GM13976 (cell line): ENCODE results near the gene PIGZ.

Experiments used
- DNase-seq: peaks from one replicate; pipeline ENCODE4 v3.0.0; 2012; ENCODE audit warnings: low spot score
- in situ Hi-C: fragments of 300-500 bp; cut with MboI; formaldehyde crosslinking; loops from one replicate; pipeline ENCODE4 v1.12.0; 2022; ENCODE audit warnings: low sequenced_read_pairs, mixed read lengths, inconsistent platforms; ENCODE audit not compliant: unreplicated experiment
- TF ChIP-seq, protein P1 (sequence below): IDR thresholded peaks from 2 replicates; pipeline ENCODE4 v1.5.1; 2012; ENCODE audit warnings: borderline replicate concordance, mild to moderate bottlenecking; ENCODE audit not compliant: insufficient read depth; ENCODE audit errors: extremely low read depth, missing control alignments, control extremely low read depth

The PIGZ gene

DNA sequence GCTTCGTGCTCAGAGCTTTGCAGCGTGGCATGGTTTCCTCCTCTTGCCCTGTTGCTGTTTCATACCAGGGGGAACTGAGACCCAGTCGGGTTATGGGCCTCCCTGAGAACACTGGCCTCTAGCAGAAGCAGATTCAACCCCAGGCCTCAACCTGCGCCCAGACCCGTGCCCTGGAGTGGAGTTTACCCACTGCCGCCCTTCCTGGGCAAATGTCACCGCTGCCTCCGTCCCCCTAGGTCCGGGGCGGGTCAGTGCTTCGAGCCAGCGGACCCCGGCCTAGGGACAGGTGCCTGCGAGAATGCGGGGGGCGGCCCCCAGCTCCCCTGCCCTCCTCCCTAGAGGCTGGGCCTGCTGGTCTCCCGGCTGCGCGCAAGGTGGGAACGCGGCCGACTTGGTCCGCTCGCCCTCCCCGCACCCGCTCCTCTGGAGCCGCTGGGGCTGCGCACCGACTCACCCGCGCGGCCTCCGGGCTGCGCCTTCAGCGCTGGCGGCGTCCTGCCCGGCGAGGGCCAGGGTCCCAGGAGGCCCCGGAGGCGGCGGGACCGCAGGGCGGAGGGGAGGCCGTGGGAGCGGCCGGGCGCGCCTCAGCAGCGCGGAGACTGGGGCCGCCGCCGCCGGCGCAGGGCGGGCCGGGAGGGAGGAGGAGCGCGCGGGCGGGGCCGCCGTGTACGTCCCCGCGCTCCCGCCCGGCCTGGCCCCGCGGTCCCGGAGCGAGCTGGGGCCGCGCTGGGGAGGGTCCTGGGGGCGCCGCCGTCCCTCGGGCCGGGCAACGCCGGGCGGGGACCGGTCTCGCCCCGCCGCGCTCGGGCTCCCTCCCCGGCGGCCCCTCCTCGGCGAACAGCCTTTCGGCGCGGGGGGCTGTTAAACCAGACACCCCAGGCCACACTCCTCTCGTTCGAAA lies at the start of gene PIGZ:
PIGZ (minus strand) TSS at position 601 of the 901 bp plus-strand sequence. CDS start 16,802 bp downstream, outside the sequence.
- TF ChIP-seq, protein P1, sequence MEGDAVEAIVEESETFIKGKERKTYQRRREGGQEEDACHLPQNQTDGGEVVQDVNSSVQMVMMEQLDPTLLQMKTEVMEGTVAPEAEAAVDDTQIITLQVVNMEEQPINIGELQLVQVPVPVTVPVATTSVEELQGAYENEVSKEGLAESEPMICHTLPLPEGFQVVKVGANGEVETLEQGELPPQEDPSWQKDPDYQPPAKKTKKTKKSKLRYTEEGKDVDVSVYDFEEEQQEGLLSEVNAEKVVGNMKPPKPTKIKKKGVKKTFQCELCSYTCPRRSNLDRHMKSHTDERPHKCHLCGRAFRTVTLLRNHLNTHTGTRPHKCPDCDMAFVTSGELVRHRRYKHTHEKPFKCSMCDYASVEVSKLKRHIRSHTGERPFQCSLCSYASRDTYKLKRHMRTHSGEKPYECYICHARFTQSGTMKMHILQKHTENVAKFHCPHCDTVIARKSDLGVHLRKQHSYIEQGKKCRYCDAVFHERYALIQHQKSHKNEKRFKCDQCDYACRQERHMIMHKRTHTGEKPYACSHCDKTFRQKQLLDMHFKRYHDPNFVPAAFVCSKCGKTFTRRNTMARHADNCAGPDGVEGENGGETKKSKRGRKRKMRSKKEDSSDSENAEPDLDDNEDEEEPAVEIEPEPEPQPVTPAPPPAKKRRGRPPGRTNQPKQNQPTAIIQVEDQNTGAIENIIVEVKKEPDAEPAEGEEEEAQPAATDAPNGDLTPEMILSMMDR, result no peak
- DNase-seq, result peak; percentile 86
- in situ Hi-C loops, result no loop called here

DNA sequence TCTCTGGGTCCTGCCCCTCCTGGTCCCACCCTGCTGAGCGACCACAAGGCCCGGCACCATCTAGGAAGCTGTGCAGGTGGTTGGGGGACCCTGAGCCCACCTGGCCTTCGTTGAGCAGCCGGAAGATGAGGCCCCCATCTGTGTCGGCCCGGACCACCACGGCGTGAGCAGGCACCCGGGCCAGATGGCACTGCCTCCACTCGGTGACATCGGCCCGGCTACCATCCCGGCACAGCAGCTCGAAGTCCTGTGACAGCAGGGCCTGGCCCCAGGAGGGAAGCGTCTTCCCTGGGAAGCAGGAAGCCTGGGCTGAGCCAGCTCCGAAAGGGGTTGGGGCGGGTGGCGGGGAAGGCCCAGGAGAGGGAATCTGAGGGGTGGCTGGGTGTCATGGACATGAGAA lies 48.4 kb upstream of the PIGZ start:
- TF ChIP-seq, protein P1, result no peak
- in situ Hi-C loops, result loop anchor here (25.0 kb wide), 1 partner anchor 170 kb away; no protein-coding TSS in a partner anchor
- no peak for DNase-seq

DNA sequence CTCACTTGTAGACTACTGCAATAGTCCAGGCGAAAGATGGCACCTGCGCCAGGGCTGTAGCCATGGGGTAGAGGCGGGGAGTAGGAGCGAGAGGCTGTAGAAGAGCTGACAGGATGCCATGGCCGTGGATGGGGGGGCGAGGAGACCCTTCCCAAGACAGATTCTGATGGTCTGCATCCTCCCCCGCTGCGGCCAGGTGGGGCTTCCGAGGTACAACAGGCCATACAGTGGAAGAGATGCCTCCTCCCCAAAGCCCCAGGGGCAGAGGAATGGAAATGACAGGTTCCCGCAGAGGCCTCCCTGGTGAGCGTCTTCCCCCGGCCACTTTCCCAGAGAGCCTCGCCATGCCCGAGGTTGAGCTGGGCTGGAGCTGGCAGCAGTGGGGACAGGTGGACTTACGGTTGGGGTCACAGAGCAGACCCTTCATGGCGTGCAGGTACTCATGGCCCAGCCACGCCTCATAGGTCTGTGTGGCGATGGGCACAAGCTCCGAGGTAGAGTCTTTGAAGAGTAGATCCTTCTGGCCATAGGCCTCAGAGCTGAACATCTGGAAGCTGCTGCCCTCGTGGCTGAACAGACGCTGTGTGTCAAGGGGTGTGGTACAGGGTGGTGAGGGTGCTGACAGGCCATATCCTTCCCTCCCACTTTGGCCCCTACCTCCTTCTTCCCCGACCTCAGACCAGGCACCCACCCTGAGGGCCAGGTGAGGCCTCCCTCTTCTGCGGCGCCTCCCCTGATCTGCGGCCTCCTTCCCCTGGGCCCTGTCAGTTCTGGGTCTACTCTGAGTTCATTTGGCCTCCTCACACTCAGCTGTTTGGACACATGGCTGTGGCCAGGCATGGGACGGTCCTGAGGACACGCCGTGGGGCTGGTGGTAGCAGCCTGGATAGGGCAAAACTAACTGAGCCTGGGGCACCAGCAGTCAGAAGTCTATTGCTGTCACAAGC lies 47.4 kb upstream of the PIGZ start:
- TF ChIP-seq, protein P1, result no peak
- no peak for DNase-seq
- in situ Hi-C loops, result loop anchor here (25.0 kb wide), 1 partner anchor 171 kb away; no protein-coding TSS in a partner anchor

- DNase-seq, result no peak
- TF ChIP-seq, protein P1, result no peak
- in situ Hi-C loops, result loop anchor here (25.0 kb wide), 1 partner anchor 172 kb away; no protein-coding TSS in a partner anchor
Measured at GRCh38 chr3:197014942-197015575, 46.4 kb upstream of the PIGZ start.

GRCh38 chr3:197014024-197014423 lies 45.4 kb upstream of the PIGZ start:
- DNase-seq, result no peak
- in situ Hi-C loops, result loop anchor here (25.0 kb wide), 1 partner anchor 173 kb away; no protein-coding TSS in a partner anchor
- TF ChIP-seq, protein P1, result no peak

GRCh38 chr3:197012540-197012883 lies 43.9 kb upstream of the PIGZ start:
- TF ChIP-seq, protein P1, result no peak
- no peak for DNase-seq
- in situ Hi-C loops, result loop anchor here (25.0 kb wide), 1 partner anchor 175 kb away; no protein-coding TSS in a partner anchor
